Colonic mucosa (tissue), 4 donors: ENCODE data around the gene HLCS. TPM values are rescaled to one million over a fixed set of nuclear protein-coding genes. Genes with fewer than 3 reads are reported as not detected.

Experiments
- DNase-seq: peaks from one replicate; pipeline ENCODE4 v3.0.0-alpha.2; 2020
- H3K27ac ChIP-seq: fragments of 200-600 bp; one replicate; pipeline ENCODE4 v1.8.0; 2021
- H3K27me3 ChIP-seq: fragments of 200-600 bp; one replicate; pipeline ENCODE4 v1.8.0; 2021
- H3K36me3 ChIP-seq: fragments of 200-600 bp; one replicate; pipeline ENCODE4 v1.8.0; 2021
- H3K4me1 ChIP-seq: fragments of 200-600 bp; one replicate; pipeline ENCODE4 v1.8.0; 2021; ENCODE audit warnings: mild to moderate bottlenecking
- H3K4me3 ChIP-seq: fragments of 200-600 bp; one replicate; pipeline ENCODE4 v1.8.0; 2021
- H3K9ac ChIP-seq, 2 donors: one replicate each; pipeline ENCODE4 v1.7.0; 2013; ENCODE audit warnings: control low read depth in 2 of 2, low read depth in 2 of 2, low read length in 2 of 2
- H3K9me3 ChIP-seq: fragments of 200-600 bp; one replicate; pipeline ENCODE4 v1.8.0; 2021
- CTCF ChIP-seq: fragments of 200-600 bp; IDR thresholded peaks from one replicate; pipeline ENCODE4 v1.8.0; 2022; ENCODE audit warnings: antibody characterized with exemption, mild to moderate bottlenecking
- intact Hi-C: fragments of 100-400 bp; cut with DNase I; formaldehyde crosslinking; loops from one replicate; pipeline ENCODE4 v1.14.1; 2022
- total RNA-seq, 2 donors: library from RNA; stranded (reverse); fragmentation: NEBNext Ultra II Directional in 1 of 2; extraction: Animal tissue kit (Norgen Biotek cat#: 25700) in 1 of 2; gene quantifications; one replicate each; pipeline ENCODE4 v1.2.1, GENCODE V29; 2021
- donor health status: healthy.
- donor health status: DM: no; HTN: no; CAD: no.
- donor health status: DM: no; HTN: no; CAD: no.

The HLCS gene
- total RNA-seq, 2 donors from 2014 or later = 10.8 to 11.4 TPM

- no peak overlapping the region for H3K27ac ChIP-seq
- H3K9me3 ChIP-seq = no peaks in the 10 kb centered on the region
- H3K4me1 ChIP-seq = no peaks in the 10 kb centered on the region
- no peak for DNase-seq
- no peak overlapping the region for H3K4me3 ChIP-seq
- TF ChIP-seq CTCF = no peak
- H3K27me3 ChIP-seq = no peaks in the 10 kb centered on the region
- intact Hi-C loops = no loop called here
- no peak overlapping the region for H3K9ac ChIP-seq
- no peaks in the 10 kb centered on the region for H3K36me3 ChIP-seq
Measured at GRCh38 chr21:36790616-36791015, 175.9 kb downstream of the HLCS start.

DNA sequence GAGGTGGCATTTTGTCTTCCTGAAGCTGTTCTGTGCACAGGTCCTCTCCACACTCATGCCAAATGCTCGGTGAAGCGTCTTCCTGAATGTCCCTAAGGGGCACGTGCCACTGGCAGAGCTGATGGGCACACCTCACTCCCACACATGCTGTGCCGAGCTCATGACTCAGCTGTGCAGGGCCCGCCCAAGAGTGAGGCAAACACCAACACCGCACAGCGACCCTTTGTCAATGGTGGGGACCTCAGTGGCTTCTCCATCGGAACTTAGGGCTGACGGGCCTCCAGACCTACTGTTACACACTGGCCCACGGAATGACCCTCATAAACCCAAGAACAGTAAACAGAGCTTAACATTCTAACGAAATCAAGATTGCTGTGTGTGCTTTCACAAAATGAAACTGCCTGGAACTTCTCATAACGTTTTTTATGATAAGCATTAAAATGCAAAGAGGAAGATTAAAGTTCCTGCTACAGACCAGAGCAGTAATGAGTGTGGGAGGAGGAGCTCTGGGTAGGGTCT, 178.3 kb downstream of the HLCS start:
- Histone ChIP-seq H3K27ac (peak overlapping the region; percentile 66), H3K9ac (peak overlapping the region in 1 of 2 donors; percentile 62)

DNA sequence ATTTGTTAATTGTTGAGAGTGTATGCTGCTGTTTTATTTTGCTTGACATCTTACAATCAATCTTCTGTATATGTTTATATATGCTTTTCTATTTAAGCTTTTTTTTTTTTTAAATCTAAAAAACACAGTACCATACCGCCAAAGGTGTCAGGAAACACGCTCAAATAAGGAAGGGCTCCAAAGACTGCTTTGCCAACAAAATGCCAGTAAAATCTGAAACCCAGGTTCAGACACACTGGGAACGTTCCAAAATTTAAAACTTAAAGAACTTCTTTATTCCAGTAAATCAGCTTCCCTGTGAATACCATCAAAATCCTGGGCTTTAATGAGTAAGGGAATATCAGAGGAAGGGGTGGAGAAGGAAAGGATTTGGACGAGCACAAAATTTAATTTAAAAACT, 180.3 kb downstream of the HLCS start:
- H3K9me3 ChIP-seq = no peaks in the 10 kb centered on the region
- H3K4me3 ChIP-seq = no peak overlapping the region
- intact Hi-C loops = no loop called here
- H3K27ac ChIP-seq = no peak overlapping the region
- H3K36me3 ChIP-seq = no peaks in the 10 kb centered on the region
- H3K4me1 ChIP-seq = no peaks in the 10 kb centered on the region
- no peak overlapping the region for H3K9ac ChIP-seq
- no peak for DNase-seq
- no peak for TF ChIP-seq CTCF
- no peaks in the 10 kb centered on the region for H3K27me3 ChIP-seq

More for the DNA sequence above, 178.3 kb downstream of the HLCS start:
- intact Hi-C loops = no loop called here
- peak; percentile 65 for DNase-seq
- Histone ChIP-seq H3K4me3 (peak overlapping the region; percentile 16), H3K27me3 (no peaks in the 10 kb centered on the region), H3K4me1 (no peaks in the 10 kb centered on the region), H3K36me3 (no peaks in the 10 kb centered on the region), H3K9me3 (no peaks in the 10 kb centered on the region)
- TF ChIP-seq CTCF = no peak

GRCh38 chr21:36785615-36786014, 180.9 kb downstream of the HLCS start:
- TF ChIP-seq CTCF = no peak
- Histone ChIP-seq H3K27me3 (no peaks in the 10 kb centered on the region), H3K4me3 (no peak overlapping the region), H3K36me3 (no peaks in the 10 kb centered on the region), H3K4me1 (no peaks in the 10 kb centered on the region), H3K27ac (no peak overlapping the region), H3K9ac (no peak overlapping the region), H3K9me3 (no peaks in the 10 kb centered on the region)
- DNase-seq = no peak
- intact Hi-C loops = no loop called here

GRCh38 chr21:36784947-36785346, 181.5 kb downstream of the HLCS start:
- Histone ChIP-seq H3K36me3 (no peaks in the 10 kb centered on the region), H3K27me3 (no peaks in the 10 kb centered on the region), H3K9me3 (no peaks in the 10 kb centered on the region), H3K4me1 (no peaks in the 10 kb centered on the region), H3K4me3 (no peak overlapping the region), H3K27ac (no peak overlapping the region), H3K9ac (no peak overlapping the region)
- TF ChIP-seq CTCF = no peak
- no peak for DNase-seq
- intact Hi-C loops = no loop called here
